ENCODE results near the gene IAH1.

Gene IAH1, protein sequence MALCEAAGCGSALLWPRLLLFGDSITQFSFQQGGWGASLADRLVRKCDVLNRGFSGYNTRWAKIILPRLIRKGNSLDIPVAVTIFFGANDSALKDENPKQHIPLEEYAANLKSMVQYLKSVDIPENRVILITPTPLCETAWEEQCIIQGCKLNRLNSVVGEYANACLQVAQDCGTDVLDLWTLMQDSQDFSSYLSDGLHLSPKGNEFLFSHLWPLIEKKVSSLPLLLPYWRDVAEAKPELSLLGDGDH

DNA sequence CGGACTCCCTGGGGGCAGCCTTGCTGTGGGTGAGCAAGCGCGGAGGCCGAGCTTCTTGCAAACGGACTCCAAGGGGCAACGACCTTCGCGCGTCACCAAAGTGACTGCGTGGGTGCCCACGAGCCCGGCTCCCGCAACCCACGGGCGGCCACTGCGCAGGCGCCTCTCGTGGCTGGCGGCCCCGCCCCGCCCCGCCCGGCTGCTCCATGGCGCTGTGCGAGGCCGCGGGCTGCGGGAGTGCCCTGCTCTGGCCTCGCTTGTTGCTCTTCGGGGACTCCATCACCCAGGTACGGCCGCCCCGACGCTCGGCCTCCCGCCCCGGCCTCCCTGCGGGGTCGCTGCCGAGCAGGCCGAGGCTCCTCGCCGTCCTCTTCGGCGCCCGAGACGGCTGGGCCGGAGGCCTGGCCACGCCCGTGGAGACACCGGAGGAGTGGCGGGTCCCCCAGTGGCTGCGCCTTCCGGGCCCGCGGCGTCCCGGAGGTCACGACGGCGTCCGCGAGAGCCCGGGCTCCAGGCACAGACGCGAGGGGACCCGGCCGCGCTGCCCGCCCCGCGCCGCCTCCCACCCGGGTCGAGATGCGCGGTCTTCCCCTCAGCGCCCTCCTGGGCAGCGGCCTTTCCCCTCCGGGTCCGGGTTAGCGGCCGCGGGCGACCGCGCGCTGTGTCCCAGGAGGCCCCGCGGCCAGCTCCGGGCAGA is at the start of gene IAH1:
IAH1 (plus strand) TSS at position 191 of the 697 bp plus-strand sequence; CDS start at position 207, 16 bp downstream.
- peak; percentile 72 for DNase-seq

DNA sequence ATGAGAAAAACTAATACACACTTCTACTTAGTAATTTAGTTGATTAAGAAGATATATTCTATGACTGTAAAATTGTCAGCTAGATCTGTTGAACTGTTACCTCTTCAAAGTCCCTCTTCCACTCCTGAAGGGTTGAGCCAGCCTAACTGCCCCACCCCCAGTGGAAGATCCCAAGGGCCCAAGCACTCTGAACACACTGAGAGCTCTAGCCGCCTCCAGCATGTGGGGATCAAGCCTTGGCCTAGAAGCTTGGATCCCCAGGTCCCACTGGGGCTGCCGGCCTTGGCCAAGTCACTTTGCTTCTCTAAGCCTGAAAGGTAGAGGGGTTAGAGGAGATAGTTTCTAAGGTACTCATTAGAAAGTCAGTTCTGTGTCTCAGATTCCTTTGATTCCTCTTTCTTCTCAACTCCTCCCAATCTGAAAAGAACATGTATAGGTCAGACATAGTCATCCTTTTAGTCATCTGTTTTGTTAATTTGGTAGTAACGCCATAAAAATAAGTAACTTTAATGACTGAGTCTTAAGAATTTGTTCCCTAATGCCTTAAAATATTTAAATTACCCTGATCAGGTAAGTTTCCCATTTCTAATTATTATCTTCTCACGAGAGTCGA is 45.3 kb upstream of the IAH1 start:
- DNase-seq: no peak

DNA sequence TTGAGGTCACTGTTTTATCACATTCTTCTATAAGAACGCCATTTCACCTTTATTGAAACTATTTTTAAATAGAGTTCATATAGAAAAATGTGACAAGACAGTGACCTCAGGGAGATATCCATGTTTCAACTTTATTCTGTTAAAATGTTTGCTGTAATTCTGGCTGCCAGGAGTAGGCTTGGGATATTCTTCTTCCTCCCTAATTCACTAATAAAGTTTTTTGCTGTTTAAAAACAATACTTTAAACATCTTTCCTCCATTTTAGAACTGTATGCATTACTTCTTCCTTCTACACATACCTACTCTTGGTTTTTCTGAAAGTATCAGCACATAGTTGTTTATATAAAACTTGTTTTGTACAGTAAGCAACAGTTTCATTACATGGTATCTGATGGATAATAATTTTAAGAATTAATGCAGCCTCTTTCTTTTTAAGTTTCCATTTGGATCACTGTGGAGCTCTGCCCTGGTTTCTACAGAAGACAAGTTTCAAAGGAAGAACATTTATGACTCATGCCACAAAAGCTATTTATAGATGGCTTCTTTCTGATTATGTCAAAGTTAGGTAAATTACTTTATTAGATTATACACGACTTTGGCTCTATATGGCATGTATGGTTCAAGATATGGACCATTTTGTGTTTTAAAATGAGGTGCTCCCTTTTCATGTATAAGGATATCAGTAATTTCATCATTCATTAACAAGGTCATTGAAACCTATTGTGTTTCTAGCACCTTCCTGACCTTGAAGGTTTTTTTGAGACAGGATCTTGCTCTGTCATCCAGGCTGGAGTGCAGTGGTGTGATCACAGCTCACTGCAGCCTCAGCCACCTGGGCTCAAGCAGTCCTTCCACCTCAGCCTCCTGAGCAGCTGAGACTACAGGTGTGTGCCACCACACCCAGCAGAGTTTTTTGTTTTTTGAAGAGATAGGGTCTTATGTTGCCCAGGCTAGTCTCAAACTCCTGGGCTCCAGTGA is 43.7 kb upstream of the IAH1 start:
- no peak for DNase-seq

DNA sequence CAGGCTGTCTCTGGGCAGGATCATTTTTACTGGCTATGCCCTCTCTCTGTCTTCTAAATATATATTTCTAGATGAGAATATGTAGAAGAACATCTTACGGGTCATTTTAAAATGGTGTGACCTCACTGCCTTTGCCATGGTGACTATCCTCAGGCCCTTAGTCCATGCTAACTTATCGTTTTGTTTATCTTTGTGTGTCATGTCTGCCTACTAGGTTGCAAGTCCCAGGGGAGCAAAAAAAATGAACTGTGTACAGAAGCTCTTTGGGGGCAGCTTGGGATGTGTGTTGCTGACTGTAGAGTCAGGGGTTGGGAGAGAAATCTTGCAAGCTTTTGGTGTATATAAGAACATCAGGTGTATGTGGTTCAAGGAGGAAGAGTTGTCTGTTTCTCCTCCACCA is 39.9 kb upstream of the IAH1 start:
- no peak for DNase-seq

DNA sequence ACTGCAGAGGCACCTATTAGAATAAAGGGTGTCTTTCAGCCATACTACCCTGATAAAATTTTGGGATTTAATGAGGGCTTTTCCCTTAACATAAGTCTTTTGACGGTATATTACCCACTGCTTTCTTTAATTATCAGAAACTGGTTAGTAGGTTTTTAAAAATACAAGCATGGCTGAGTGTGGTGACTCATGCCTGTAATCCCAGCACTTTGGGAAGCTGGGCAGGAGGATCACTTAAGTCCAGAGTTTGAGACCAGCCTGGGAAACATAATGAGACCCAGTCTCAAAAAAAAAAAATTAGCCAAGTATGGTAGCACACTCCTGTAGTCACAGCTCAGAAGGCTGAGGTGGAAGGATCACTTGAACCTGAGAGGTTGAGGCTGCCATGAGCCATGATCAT is 34.8 kb upstream of the IAH1 start:
- DNase-seq: no peak

DNA sequence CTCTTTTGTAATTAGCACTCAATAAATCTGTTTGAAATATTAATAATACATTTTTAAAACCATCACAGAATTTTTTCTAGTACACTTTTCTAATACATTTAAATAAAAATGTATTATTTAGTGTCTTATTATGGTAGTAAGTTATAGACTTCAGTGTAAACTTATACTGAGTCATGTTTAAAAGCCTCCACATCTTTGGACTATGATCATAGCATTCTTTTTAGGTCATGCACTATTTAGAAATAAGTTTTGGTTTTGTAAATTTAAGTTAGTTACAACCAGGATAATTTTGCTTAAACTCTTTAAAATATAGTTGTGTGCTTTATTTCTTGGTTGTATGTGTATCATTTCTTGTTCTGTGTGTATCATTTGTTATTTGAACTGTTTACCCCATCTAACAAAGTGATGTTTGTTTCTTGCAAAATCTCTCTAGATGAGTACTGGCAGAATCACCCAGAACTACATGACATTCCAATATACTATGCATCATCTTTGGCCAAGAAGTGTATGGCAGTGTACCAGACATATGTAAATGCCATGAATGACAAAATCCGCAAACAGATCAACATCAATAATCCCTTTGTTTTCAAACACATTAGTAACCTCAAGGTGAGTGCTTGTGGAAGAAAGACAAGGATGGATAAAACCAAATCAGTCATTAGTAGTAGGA is 34.2 kb upstream of the IAH1 start:
- DNase-seq: no peak

DNA sequence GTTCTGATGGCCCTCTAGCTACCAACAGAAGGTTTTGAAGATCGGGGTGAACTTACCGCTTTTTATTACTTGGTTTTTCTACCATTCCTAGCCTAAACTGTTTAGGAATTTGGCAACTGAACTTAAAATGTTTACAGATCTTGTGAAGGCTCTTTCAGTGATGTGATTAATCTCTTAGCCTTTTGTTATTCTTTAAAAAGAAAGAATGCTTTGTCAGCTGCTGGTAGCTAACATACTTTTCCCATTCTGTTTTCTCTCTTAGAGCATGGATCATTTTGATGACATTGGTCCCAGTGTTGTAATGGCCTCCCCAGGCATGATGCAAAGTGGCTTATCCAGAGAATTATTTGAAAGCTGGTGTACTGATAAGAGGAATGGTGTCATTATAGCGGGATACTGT is 32.8 kb upstream of the IAH1 start:
- DNase-seq: no peak

DNA sequence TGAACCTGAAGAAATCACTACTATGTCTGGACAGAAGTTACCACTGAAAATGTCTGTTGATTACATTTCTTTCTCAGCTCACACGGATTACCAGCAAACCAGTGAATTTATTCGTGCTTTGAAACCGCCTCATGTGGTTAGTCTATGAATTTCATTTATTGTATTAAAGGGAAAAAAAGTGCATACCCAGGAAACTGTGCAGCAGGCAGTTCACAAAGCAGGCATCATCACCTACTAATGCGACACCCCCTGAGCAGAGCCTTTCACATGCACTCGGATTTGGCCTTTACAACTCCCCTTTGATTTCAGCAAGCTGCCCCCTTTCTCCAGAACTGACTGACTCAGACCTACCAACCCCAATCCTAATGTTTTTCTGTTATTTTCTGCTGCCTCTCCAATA is 30.8 kb upstream of the IAH1 start:
- no peak for DNase-seq

DNA sequence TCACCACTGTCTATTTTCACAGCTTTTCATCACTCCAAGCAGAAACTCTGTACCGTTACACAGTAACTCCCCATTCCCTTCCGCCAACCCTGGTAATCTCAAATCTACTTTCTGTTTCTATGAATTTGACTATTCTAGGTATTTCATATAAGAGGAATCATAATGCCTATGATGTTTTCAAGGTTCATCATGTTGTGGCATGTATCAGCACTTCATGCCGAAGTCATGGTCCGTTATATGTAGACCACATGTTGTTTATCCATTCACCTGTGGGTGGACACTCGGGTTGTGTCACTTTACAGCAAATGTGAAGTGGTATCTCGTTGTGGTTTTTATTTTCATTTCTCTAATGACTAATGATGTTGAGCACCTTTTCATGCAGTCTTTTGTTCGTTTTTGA is 29.3 kb upstream of the IAH1 start:
- no peak for DNase-seq

DNA sequence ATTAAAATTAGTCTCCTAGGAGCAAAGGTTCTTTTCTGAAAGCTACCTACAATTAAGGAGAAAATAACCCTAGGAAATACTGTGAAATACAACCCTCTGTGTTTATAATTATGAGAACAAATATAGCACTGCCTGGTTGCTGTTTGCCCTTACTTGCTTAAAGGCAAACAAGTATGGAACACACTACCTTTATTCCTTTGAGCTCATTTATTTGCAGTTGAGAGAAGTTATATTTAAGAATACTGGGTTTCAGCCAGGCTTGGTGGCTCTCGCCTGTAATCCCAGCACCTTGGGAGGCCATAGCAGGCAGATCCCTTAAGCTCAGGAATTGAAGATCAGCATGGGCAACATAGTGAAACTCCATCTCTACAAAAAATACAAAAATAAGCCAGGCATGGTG is 23.1 kb upstream of the IAH1 start:
- DNase-seq: no peak

DNA sequence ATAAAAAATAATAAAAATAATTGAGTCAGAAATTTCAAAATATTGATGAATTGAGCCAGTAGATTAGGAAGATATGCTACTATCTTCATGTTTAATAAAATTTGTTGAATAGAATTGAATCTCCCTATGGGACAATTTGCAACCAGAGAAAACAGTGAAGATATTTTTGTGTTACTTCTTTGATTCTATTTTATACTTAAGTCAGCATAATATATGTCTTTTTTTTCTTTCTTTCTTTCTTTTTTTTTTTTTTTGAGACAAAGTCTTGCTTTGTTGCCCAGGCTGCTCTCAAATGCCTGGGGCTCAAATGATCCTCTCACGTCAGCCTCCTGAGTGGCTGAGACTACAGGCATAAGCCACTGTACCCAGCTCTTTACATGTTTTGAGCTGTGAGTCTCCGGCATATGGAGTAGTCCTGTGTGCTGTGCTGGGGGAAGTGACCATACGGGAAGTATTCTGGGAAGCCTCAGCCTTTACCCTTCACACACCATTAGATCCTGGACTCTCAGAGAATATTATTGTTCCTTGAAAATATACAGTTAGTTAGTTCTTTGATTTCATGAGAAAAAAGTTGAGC is 13.8 kb upstream of the IAH1 start:
- no peak for DNase-seq

DNA sequence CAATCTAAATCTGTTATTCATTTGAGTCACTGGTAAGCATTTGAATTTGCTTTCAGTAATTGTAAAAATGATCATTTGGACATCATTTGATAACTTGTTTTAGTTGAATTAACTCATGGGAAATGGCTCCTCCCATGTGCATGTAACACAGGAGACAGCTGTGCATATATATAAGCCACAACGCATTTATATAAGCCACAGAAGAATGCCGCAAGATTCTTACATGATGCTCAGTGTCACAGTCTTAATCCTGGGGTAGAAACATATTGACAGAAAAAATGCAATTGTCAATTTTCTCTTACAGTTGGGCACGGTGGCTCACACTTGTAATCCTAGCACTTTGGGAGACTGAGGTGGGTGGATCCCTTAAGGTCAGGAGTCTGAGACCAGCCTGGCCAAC is 13.3 kb upstream of the IAH1 start:
- no peak for DNase-seq

DNA sequence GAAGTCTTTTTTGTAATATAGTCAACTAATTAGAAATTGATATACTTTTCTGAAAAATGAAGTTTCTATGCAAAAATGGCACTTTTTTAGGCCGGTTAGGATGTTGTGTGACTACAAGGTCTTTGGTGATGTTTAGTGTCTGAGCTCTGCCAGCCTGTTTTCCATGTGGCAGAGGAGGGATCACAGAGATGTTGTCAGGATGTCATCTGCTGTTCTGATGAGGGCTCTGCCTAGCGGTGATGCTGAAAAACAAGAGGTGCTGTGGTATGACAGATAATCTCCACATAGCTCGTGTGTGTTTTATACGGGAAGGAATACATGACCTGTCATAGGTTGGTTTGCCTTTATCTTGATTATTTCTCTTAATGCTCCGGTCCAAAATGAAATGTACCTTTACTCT is 12.0 kb upstream of the IAH1 start:
- no peak for DNase-seq

DNA sequence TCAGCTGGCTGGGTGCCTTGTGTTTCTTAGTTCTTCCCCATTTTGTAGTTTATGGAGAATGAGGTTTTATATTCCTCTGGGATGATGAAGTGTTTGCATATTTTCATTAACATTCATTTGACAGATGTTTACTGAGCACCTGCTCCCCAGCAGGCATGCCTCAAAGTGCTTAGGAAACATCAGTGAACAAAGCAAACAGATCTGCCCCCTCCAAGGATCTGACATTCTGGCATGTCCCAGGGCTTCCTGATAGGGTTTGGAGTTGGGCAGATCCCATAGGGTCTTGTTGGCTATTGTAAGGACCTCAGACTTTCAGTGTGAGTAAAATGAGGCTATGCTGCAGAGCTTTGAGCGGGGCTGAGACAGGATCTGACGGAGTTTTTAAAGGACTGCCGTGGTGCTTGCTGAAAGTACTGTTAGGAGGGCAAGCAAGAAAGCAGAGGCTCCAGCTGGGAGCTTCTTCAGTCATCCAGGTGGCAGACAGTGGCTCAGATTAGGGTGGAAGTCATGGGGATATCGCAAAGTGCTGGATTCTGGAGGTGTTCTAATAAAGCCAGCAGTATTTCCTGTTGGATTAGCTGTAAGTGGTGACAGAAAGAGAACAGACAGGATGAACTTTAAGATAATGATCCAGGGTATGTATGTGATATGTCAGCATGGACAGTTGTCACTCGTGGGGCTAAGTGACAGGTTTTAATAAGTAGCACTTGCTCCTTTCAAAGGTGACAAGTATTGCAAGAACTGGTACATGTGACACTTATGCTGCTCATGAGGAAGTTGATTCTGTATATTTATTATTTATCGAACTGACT is 11.3 kb upstream of the IAH1 start:
- DNase-seq: no peak

DNA sequence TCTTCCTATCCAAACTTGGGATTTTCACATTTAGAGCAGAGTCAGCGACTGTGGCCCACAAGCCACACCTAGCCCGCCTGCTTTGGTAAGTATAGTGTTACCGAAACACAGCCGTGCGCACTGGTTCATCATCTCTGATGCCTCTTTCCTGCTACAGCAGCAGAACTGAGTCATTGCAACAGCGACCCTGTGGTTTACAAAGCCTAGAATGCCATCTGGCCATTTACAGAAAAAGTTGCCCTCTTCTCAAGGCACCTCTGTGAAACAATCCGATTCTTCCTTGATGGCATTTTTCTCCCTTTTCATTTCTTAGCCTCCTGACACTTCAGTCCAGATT is 10.7 kb upstream of the IAH1 start:
- no peak for DNase-seq

DNA sequence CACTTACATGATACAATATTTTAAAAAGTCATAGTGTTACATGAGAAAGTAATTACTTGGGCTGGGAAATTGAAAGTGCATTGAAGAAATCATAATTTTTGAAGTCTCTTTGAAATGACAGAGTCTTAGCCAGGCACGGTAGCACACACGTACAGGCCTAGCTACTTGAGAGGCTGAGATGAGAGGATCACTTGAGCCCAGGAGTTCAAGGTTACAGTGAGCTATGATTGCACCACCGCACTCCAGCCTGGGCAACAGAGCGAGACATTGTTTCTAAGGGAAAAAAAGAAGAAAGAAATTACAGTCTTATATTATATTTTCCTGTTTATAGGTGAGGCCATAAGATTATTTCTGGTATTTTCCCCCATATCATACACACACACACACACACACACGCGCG is 9.2 kb upstream of the IAH1 start:
- DNase-seq: no peak

DNA sequence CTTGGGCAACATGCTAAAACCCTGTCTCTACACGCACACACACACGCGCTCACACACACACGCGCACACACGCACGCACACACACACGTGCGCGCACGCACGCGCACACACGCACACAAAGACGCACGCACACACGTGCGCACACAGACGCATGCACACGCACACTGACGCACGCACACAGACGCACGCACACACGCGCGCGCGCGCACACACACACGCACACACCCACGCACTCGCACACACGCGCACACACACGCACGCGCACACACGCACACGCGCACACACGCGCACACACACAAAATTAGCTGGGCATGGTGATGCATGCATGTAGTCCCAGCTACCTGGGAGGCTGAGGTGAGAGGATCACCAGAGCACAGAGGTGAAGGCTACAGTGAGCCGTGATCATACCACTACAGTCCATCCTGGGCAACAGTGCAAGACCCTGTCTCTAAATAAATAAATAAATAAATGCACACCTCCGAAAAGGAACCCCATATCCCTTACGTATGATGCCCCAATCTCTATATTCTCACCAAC is 8.1 kb upstream of the IAH1 start:
- DNase-seq: no peak

DNA sequence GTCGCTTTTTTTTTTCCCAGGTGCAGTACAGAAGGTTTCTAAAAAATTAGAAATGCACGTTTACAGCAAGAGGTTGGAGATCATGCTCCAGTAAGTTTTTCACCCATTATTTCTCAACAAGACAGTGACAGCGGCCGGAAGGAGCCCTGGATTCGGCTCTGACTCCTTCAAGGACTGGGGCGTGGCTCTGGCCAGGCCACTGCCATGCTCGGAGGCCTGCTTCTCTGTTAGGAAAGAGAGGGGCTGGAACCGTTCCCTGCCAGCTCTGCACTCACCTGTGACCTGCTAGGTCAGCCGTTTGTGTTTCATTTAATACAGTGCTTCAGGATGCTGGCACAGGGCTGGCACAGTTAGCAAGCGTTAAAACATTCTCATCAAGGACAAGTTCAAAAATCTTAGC is 6.7 kb upstream of the IAH1 start:
- no peak for DNase-seq

DNA sequence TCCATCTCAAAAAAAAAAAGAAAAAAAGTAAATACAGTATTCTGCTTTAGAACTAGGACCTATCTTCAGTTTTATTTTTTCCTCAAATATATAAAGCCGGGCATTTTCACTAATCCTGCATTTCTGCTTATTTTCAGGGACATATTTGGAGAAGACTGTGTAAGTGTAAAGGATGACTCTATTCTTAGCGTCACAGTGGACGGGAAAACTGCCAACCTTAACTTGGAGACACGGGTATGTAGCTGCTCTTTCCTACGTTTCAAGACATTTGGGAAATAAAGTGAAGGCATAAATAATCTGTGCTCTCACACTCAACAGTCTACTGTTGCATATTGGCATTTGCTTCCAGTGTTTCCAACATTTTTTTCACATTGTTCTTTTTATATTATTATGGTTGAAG is 3.1 kb upstream of the IAH1 start:
- DNase-seq: no peak

DNA sequence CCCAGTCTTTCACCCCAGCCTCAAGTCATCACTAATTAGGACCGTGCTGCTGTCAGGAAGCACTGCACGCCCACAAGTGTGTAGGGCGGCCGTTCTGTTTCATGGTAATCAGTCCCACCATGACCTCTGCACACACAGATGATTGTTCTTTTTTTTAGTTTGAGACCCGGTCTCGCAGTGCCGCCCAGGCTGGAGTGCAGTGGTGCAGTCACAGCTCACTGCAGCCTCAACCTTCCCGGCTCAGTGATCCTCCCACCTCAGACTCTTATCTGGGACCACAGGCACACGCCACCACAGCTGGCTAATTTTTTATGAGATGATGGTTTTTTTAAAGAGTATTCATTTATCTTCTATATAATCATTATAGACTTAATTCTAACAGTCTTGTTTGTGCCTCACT is 1.8 kb upstream of the IAH1 start:
- no peak for DNase-seq

DNA sequence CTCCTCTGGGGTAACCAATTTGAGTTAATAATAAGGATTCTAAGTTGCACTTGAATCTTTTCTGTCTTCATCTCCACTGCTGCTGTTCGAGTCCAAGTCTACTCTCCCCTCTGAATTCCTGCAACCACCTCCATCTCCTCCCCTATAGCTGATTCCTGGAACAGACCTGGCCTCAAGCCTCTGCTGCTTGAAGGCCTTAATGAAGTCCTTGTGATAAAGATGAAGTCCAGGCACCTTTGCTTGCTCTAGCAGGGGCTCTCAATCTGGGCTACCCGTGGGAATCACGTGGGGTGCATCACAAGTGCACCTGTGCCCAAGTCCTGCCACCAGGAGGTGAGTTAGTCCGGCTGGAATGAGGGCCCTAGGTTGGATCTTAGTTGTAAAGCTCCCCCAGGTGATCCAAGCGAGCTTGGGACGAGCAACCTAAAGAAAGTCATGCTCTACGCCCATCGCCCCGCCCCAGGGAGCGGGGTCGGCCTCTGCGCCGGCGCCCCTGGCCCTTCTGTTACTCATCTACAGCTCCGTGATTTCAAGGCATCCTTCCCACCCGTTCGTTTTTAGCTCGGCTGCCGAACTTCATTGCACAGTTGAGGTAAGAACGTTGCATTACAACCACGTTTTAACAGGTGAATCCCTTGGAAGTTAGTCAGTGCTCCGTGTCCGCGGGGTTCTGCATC is 905 bp upstream of the IAH1 start:
- no peak for DNase-seq
